K562 (cell line): ENCODE data around the gene PIKFYVE. TPM values are rescaled to one million over a fixed set of nuclear protein-coding genes. Genes with fewer than 3 reads are reported as not detected.

Experiments
- CAMTA2 ChIP-seq: fragments of 250-450 bp; sonication (Bioruptor Pico); conservative IDR thresholded peaks from 2 replicates; pipeline ENCODE4 v1.5.1; 2022
- CREB1 ChIP-seq, 2 experiments: sonication (generic) in 1 of 2; formaldehyde crosslinking in 1 of 2; IDR thresholded peaks; 2 replicates each; pipeline versions ENCODE4 v1.6.1 to v1.8.0; 2012 to 2022; ENCODE audit warnings: inconsistent platforms in 1 of 2, mild to moderate bottlenecking in 1 of 2, missing genetic modification reagents in 1 of 2, moderate library complexity in 1 of 2
- FOXJ2 ChIP-seq: fragments of 200-800 bp; sonication (Bioruptor generic); IDR thresholded peaks from 2 replicates; pipeline ENCODE4 v1.6.1; 2016; ENCODE audit warnings: missing genetic modification characterization, missing compliant biosample characterization
- HDGF ChIP-seq: fragments of 450-650 bp; IDR thresholded peaks from 2 replicates; pipeline ENCODE4 v1.6.1; 2016
- IRF1 ChIP-seq: sonication (generic); formaldehyde crosslinking; IDR thresholded peaks from 2 replicates; pipeline ENCODE4 v1.8.0; 2022; ENCODE audit warnings: missing genetic modification reagents, mild to moderate bottlenecking, borderline replicate concordance
- KDM5B ChIP-seq: fragments of 200-600 bp; sonication (generic); IDR thresholded peaks from 2 replicates; pipeline ENCODE4 v1.6.1; 2012; ENCODE audit warnings: low read depth, mild to moderate bottlenecking, moderate library complexity, low read length, control low read depth, inconsistent platforms; ENCODE audit not compliant: insufficient replicate concordance
- MAFF ChIP-seq: IDR thresholded peaks from 2 replicates; pipeline ENCODE4 v1.6.1; 2012; ENCODE audit warnings: low read length, improper control_type of control experiment
- MAZ ChIP-seq, 2 experiments: fragments of 450-650 bp in 1 of 2; sonication (generic) in 1 of 2; formaldehyde crosslinking; IDR thresholded peaks in 1 of 2; conservative IDR thresholded peaks in 1 of 2; 2 replicates each; pipeline versions ENCODE4 v1.4.0 to v1.5.0; 2020; ENCODE audit warnings: mild to moderate bottlenecking in 1 of 2, missing genetic modification reagents in 1 of 2
- PML ChIP-seq: IDR thresholded peaks from 2 replicates; pipeline ENCODE4 v1.6.1; 2012; ENCODE audit warnings: low read length, inconsistent platforms
- POLR3A ChIP-seq: IDR thresholded peaks from 2 replicates; pipeline ENCODE4 v1.6.1; 2011; ENCODE audit warnings: borderline replicate concordance, mild to moderate bottlenecking, moderate library complexity; ENCODE audit not compliant: insufficient read length, insufficient read depth; ENCODE audit errors: extremely low read depth
- PRMT5 ChIP-seq: sonication (generic); formaldehyde crosslinking; IDR thresholded peaks from 2 replicates; pipeline ENCODE4 v1.5.0; 2020; ENCODE audit warnings: missing genetic modification reagents
- PTBP1 ChIP-seq: fragments of 200-400 bp; formaldehyde crosslinking; IDR thresholded peaks from 2 replicates; pipeline ENCODE4 v1.6.1; 2017; ENCODE audit warnings: low read depth, low read length
- RERE ChIP-seq: sonication (generic); formaldehyde crosslinking; IDR thresholded peaks from 2 replicates; pipeline ENCODE4 v1.8.0; 2023; ENCODE audit warnings: missing genetic modification reagents, mild to moderate bottlenecking, borderline replicate concordance
- U2AF2 ChIP-seq: fragments of 200-400 bp; formaldehyde crosslinking; optimal IDR thresholded peaks from 2 replicates; pipeline ENCODE3; 2017; ENCODE audit warnings: low read depth, mild to moderate bottlenecking, low read length
- ZKSCAN1 ChIP-seq: fragments of 150-350 bp; IDR thresholded peaks from 2 replicates; pipeline ENCODE4 v1.6.1; 2016; ENCODE audit warnings: low read depth, low read length
- ZKSCAN8 ChIP-seq: fragments of 200-800 bp; sonication (Bioruptor generic); IDR thresholded peaks from 2 replicates; pipeline ENCODE4 v1.6.1; 2016; ENCODE audit warnings: missing genetic modification characterization, missing compliant biosample characterization
- ZNF274 ChIP-seq: IDR thresholded peaks from 2 replicates; pipeline ENCODE4 v1.6.1; 2011; ENCODE audit warnings: low read depth, mild to moderate bottlenecking, low read length, moderate library complexity, borderline replicate concordance
- ZNF384 ChIP-seq: IDR thresholded peaks from 2 replicates; pipeline ENCODE4 v1.6.1; 2012; ENCODE audit warnings: low read depth, low read length, improper control_type of control experiment
- ZNF695 ChIP-seq: fragments of 450-650 bp; formaldehyde crosslinking; IDR thresholded peaks from 2 replicates; pipeline ENCODE4 v1.4.0; 2020; ENCODE audit warnings: mild to moderate bottlenecking, moderate library complexity
- polyA plus RNA-seq, 8 experiments: library from polyadenylated mRNA; depleted of rRNA in 4 of 8; stranded (reverse) in 5 of 8; unstranded in 3 of 8; fragments of >200 nt; fragmentation: Nextera tagmentation in 2 of 8; fragmentation: Illumina TruSeq in 1 of 8; extraction: Ambion mirVana in 2 of 8; extraction: Trizol in 1 of 8; gene quantifications; 2 replicates each; pipeline versions ENCODE4 v1.2.1 to v1.2.3, GENCODE V29; 2011 to 2014; ENCODE audit warnings: inconsistent platforms in 1 of 8, missing spikeins in 1 of 8
- total RNA-seq, 7 experiments: library from RNA; depleted of rRNA in 6 of 7; stranded (reverse); fragments of >200 nt in 6 of 7; fragmentation: Illumina TruSeq in 2 of 7; extraction: Trizol in 2 of 7; gene quantifications; 2 replicates each; pipeline versions ENCODE4 v1.2.1 to v1.2.3, GENCODE V29; 2011 to 2021; ENCODE audit warnings: low replicate concordance in 1 of 7
- TF ChIP-seq, protein P1 (sequence below): fragments of 250-450 bp; sonication (Bioruptor Pico); IDR thresholded peaks from 2 replicates; pipeline ENCODE4 v1.9.0; 2021; ENCODE audit warnings: mild to moderate bottlenecking
- TF ChIP-seq, protein P2 (sequence below): sonication (generic); formaldehyde crosslinking; IDR thresholded peaks from 2 replicates; pipeline ENCODE4 v1.5.0; 2020; ENCODE audit warnings: missing genetic modification reagents

Gene PIKFYVE
- total and polyA plus RNA-seq, 9 of the 15 experiments (the other 6 are each of a cell fraction or from before 2014, with no cell fraction given) = 3.6 to 25.6 (median 16.7) TPM

- TF ChIP-seq CREB1 (IDR thresholded peaks at IDR 0.05) = peak; percentile 26; the same call in 1 of the 2 replicates
- no peak for TF ChIP-seq CREB1 (CRISPR knock-in tag; IDR thresholded peaks at IDR 0.05)
- peak; percentile 78 to 96; a peak in 3 of 4 replicates for TF ChIP-seq MAZ (CRISPR knock-in tag; conservative IDR thresholded peaks at IDR 0.05 in 1 of 2, IDR thresholded peaks at IDR 0.05 in 1 of 2)
- no peak for TF ChIP-seq U2AF2
- no peak for TF ChIP-seq POLR3A
- TF ChIP-seq, protein P1, sequence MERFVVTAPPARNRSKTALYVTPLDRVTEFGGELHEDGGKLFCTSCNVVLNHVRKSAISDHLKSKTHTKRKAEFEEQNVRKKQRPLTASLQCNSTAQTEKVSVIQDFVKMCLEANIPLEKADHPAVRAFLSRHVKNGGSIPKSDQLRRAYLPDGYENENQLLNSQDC (CRISPR knock-in tag) = no peak
- TF ChIP-seq FOXJ2 (tag) = no peak
- TF ChIP-seq IRF1 (CRISPR knock-in tag) = no peak
- TF ChIP-seq CAMTA2 (CRISPR knock-in tag) = no peak
- no peak for TF ChIP-seq HDGF
- TF ChIP-seq ZNF695 (CRISPR knock-in tag) = no peak
- TF ChIP-seq MAFF = no peak
- TF ChIP-seq ZKSCAN1 = no peak
- no peak for TF ChIP-seq PTBP1
- no peak for TF ChIP-seq KDM5B
- TF ChIP-seq PML = peak; percentile 60; the same call in 1 of the 2 replicates
- TF ChIP-seq PRMT5 = no peak
- no peak for TF ChIP-seq RERE (CRISPR knock-in tag)
- TF ChIP-seq ZKSCAN8 (CRISPR knock-in tag) = no peak
- TF ChIP-seq, protein P2, sequence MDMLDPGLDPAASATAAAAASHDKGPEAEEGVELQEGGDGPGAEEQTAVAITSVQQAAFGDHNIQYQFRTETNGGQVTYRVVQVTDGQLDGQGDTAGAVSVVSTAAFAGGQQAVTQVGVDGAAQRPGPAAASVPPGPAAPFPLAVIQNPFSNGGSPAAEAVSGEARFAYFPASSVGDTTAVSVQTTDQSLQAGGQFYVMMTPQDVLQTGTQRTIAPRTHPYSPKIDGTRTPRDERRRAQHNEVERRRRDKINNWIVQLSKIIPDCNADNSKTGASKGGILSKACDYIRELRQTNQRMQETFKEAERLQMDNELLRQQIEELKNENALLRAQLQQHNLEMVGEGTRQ = no peak
- no peak for TF ChIP-seq ZNF274
- TF ChIP-seq ZNF384 = no peak
These were observed 11.8 kb upstream of the PIKFYVE start (continued) for GRCh38 chr2:208254118-208254870.
